RKO (cell line): ENCODE data around the gene C1QL4.
"Not testable (repeated sequence)": the region's sequence is repeated elsewhere in the genome, so short reads cannot be mapped to it uniquely, and the experiment has no call there.

Experiments
- DNase-seq: peaks from one replicate; pipeline ENCODE4 v3.0.0-alpha.2; 2016; ENCODE audit warnings: low spot score

Gene C1QL4

GRCh38 chr12:49333778-49334177 is 3.2 kb downstream of the C1QL4 start:
- not testable (repeated sequence) for DNase-seq

GRCh38 chr12:49332891-49333371 is 4.1 kb downstream of the C1QL4 start:
- no peak for DNase-seq

GRCh38 chr12:49332441-49332861 is 4.5 kb downstream of the C1QL4 start:
- DNase-seq: no peak

GRCh38 chr12:49331380-49332222 is 5.4 kb downstream of the C1QL4 start:
- peak; percentile 71 for DNase-seq

- no peak for DNase-seq
These were observed 6.2 kb downstream of the C1QL4 start for GRCh38 chr12:49330631-49331379.

GRCh38 chr12:49330032-49330619 is 6.9 kb downstream of the C1QL4 start:
- DNase-seq: no peak

- no peak for DNase-seq
These were observed 8.2 kb downstream of the C1QL4 start for GRCh38 chr12:49328816-49329215.

- no peak for DNase-seq
These were observed 9.1 kb downstream of the C1QL4 start for GRCh38 chr12:49327887-49328286.

- DNase-seq: no peak
These were observed 9.6 kb downstream of the C1QL4 start for GRCh38 chr12:49327368-49327767.

- no peak for DNase-seq
These were observed 11.4 kb downstream of the C1QL4 start for GRCh38 chr12:49325606-49326005.

- DNase-seq: no peak
These were observed 13.4 kb downstream of the C1QL4 start for GRCh38 chr12:49323524-49324097.

- peak; percentile 98 for DNase-seq
These were observed 14.1 kb downstream of the C1QL4 start, which contains the start of gene TROAP for GRCh38 chr12:49322708-49323523. Gene TROAP (plus strand): TSS chr12:49323255. CDS start chr12:49323609, 354 bp downstream.

GRCh38 chr12:49322367-49322707 is 14.7 kb downstream of the C1QL4 start:
- DNase-seq: no peak

GRCh38 chr12:49320411-49321103 is 16.4 kb downstream of the C1QL4 start:
- not testable (repeated sequence) for DNase-seq

- not testable (repeated sequence) for DNase-seq
These were observed 19.9 kb downstream of the C1QL4 start for GRCh38 chr12:49317118-49317517.

GRCh38 chr12:49314811-49315210 is 22.2 kb downstream of the C1QL4 start:
- no peak for DNase-seq

GRCh38 chr12:49310451-49311000 is 26.5 kb downstream of the C1QL4 start:
- not testable (repeated sequence) for DNase-seq

- DNase-seq: no peak
These were observed 27.6 kb downstream of the C1QL4 start for GRCh38 chr12:49309386-49309785.

GRCh38 chr12:49305762-49306510 is 31.1 kb downstream of the C1QL4 start:
- no peak for DNase-seq

GRCh38 chr12:49304161-49304560 is 32.8 kb downstream of the C1QL4 start:
- no peak for DNase-seq
